NCI-H460 (cell line): Measurements from ENCODE around the gene PCNX1. TPM values are rescaled to one million over a fixed set of nuclear protein-coding genes. Genes with fewer than 3 reads are reported as not detected.
"Not testable (repeated sequence)": the region's sequence is repeated elsewhere in the genome, so short reads cannot be mapped to it uniquely, and the experiment has no call there.

Source experiments
- DNase-seq: peaks from one replicate; pipeline ENCODE4 v3.0.0-alpha.2; 2016; ENCODE audit warnings: low read depth; ENCODE audit errors: extremely low read depth
- total RNA-seq: library from RNA; depleted of rRNA; stranded (reverse); fragments of >200 nt; shearing (Covaris generic); gene quantifications from 2 replicates; pipeline ENCODE4 v1.2.3, GENCODE V29; 2014

PCNX1 gene
- total RNA-seq, 1 experiment from 2014 or later: 32.6 TPM

- DNase-seq: no peak
Observed at GRCh38 chr14:71116568-71117122, 209.4 kb downstream of the PCNX1 start.

DNA sequence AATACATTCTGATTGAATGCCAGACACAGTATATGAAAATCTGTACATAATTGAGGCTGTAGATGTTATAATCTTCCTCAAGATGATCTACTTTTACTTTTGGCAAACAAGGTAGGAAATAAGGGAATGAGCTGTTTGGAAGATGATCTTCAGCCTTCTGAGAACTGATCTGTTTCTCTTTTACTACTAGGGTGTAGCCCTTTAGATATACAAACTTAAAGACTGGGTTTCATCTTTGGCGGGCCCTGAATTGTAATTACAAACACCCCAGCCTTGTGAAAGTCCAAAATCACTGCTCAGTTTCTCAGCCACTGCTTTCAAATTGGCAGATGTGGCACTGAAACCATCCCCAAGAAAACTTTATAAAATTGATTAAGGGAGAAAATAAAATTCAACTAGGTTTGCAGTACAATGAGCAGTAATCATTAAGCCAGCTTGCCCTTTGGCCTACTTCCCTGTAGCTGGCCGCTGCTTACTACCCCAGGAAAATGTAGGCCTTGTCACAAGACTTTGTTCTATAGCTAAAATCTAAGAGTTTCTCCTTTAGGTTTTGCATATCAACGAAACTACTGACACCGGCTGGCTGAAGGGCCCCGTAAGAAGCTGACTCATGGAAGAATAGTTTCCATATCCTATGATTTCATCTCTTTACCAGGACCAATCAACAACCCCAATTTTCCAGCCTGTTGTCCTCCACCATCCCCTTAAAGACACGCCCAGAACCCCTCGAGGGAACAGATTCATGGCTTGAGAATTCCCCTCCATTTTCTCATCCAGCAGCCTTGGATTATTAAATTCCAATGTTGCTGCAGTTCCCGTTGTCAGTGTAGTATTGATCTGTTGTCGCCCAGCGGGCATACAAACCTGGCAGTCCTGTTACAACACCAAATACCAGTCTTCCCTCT lies 210.8 kb downstream of the PCNX1 start:
- no peak for DNase-seq

DNA sequence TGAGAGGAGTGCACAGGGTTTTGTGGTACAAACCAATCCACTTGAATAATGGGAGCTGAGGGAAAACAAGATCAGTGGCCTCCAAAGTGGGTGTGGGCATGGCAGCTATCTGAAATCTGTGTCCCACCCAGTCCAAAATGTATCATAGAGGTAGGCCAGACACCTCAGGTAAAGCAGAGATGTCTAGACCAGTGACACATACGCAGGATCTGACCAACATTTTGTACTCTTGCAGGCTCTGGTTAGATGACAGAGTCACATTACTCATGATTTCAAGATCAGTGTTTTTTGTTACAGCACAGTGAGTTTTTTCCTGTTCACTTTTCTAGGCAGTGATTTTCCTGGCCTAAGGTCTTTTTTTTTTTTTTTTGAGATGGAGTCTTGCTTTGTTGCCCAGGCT lies 211.8 kb downstream of the PCNX1 start:
- DNase-seq: no peak

- DNase-seq: no peak
Observed at GRCh38 chr14:71119832-71120231, 212.6 kb downstream of the PCNX1 start.

- no peak for DNase-seq
Observed at GRCh38 chr14:71121001-71121400, 213.7 kb downstream of the PCNX1 start.

DNA sequence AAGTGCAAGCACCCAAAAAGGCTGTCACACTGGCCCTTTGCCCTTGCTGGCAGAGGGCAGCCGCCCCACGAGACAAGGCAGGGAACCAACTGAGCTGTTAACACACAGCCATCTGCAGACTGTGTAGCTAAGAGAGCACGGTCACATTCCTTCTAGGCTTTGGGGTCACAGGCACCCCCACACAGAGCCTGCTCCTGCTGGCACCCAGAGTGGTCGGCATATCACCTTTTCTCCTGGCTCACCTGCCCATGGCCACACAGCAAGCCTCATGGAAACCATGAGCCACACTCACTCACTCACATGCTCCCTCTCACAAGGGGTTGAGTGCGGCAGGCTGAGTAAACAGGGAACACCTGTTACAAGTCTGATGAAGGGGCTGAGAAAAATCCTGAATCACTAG lies 214.5 kb downstream of the PCNX1 start:
- DNase-seq: no peak

- no peak for DNase-seq
Observed at GRCh38 chr14:71122866-71123565, 215.8 kb downstream of the PCNX1 start.

- DNase-seq: no peak
Observed at GRCh38 chr14:71123579-71124135, 216.4 kb downstream of the PCNX1 start.

GRCh38 chr14:71129716-71130490 lies 222.6 kb downstream of the PCNX1 start:
- not testable (repeated sequence) for DNase-seq

- DNase-seq: no peak
Observed at GRCh38 chr14:71130491-71131179, 223.4 kb downstream of the PCNX1 start.

- DNase-seq: no peak
Observed at GRCh38 chr14:71133296-71133695, 226.0 kb downstream of the PCNX1 start.

GRCh38 chr14:71135496-71135895 lies 228.2 kb downstream of the PCNX1 start:
- no peak for DNase-seq

- DNase-seq: no peak
Observed at GRCh38 chr14:71135911-71136310, 228.7 kb downstream of the PCNX1 start.

DNA sequence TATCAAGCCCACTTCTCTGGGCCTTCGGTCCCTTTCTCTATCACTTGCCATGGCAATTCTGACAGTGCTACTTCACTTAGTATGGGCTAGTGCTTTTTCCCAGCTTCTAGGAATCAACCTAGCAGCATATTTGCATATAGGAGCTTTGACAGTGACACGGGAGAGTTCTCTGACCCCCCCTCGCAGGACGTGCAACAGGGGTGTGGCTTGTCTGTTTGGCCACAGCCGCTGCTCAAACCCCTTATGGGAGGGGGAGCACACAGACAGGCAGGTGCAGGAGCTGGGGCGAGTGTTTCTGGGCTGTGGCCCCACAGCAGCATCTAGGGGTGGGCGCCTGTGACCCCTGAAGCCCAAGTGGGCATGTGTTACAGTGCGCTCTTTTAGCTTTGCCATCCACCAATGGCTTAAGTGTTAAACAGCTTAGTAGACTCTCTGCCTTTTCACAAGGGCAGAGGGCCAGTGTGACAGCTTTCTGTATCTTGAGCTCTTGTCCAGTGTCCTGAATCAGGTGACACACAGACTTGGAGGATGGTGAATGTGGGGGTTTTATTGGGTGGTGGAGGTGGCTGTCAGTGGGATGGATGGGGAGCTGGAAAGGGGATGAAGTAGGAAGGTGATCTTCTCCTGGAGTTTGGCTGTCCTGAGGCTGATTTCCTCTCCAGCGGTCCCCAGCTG lies 229.3 kb downstream of the PCNX1 start:
- no peak for DNase-seq

DNA sequence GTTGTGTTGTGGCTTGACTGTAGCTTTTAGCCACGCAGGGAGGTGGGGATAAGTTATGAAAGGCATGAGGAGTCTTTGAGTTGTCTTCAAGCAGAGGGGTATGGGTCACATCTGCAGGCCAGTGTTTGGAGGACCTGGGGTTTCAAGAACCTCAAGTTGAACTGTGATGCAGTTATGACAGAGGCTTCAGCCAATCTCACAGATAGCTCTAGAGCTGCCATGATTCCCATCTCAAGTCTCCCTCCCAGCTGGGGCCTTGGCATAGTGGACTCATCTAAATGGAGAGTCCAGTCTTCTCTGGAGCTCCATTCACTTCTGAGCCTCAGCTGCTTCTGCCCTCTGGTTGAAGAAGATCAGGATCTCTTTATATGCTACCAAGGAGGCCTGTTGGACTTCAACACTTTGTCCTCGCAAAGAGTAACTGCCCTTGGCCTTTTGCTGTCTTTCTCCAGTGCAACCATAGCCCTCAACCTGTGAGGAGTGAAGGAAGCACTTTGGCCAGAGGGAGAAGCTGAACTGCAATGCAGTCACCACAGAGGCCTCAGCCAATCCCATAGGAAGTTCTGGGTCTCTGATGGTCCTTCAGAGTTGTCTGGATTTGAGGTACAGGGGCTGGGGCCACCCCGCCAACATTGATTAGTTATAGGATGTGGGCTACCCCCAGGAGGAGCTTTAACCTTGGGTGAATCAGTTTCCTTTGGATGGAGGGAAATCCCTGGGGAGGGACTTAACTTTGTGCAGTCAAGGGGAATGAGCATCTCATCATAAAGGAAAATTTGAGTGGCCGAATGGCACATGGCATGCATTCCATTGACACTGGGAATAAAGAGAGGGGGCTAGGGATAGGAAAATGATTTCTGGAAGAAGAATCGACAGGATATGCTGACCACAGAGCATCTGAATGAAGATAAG lies 230.5 kb downstream of the PCNX1 start:
- no peak for DNase-seq

- peak; percentile 54 for DNase-seq
Observed at GRCh38 chr14:71138448-71139293, 231.4 kb downstream of the PCNX1 start.

DNA sequence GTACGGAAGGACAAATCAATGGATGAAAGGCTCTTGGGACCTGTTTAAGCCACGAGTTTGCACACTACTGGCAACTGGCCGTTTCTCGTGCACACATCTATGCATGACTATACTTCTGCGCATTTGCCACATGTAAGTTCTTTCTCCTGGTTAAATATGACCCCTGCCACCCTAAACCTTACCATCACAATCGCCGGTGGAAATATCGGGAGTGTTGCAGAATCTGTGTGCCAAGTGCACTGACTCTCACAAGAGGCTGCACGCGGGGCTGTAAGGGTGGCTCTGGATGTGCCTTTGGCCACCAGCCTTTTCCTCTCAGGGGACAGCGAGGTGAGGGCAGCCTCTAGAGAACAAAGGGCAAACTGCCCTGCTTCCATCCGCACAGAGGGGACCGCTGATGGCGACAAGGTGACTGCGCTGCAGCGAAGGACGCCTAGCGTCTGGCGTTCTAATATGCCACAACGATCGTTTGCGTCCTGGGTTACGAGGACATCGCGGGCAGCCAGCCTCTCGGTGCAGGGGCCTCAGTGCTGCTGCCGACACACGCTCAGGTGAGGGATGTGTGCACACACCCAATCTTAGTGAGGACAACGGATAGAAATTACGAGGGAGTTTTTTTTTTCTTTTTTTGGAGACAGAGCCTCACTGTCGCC lies 232.2 kb downstream of the PCNX1 start:
- no peak for DNase-seq
